WTC11 (cell line): ENCODE measurements around the gene FXYD3. TPM values are rescaled to one million over a fixed set of nuclear protein-coding genes. Genes with fewer than 3 reads are reported as not detected.

ENCODE experiments used
- ATF2 ChIP-seq: sonication (generic); formaldehyde crosslinking; IDR thresholded peaks from 2 replicates; pipeline ENCODE4 v1.8.1; 2022; ENCODE audit warnings: low read depth, missing genetic modification reagents, borderline replicate concordance
- CTCF ChIP-seq: fragments of 200-600 bp; IDR thresholded peaks from 2 replicates; pipeline ENCODE4 v1.8.0; 2022; ENCODE audit warnings: antibody characterized with exemption
- ELF4 ChIP-seq: sonication (generic); formaldehyde crosslinking; IDR thresholded peaks from 2 replicates; pipeline ENCODE4 v1.8.1; 2022; ENCODE audit warnings: low read depth, mild to moderate bottlenecking, moderate library complexity, missing genetic modification reagents
- IRF1 ChIP-seq: sonication (generic); formaldehyde crosslinking; IDR thresholded peaks from 2 replicates; pipeline ENCODE4 v1.8.0; 2023; ENCODE audit warnings: missing genetic modification reagents
- MAX ChIP-seq: sonication (generic); formaldehyde crosslinking; IDR thresholded peaks from 2 replicates; pipeline ENCODE4 v1.8.0; 2022; ENCODE audit warnings: mild to moderate bottlenecking, missing genetic modification reagents
- MLX ChIP-seq: sonication (generic); formaldehyde crosslinking; IDR thresholded peaks from 2 replicates; pipeline ENCODE4 v1.8.1; 2023; ENCODE audit warnings: mild to moderate bottlenecking, missing genetic modification reagents, moderate library complexity
- MXD4 ChIP-seq: fragments of 250-450 bp; sonication (Bioruptor Pico); IDR thresholded peaks from 2 replicates; pipeline ENCODE4 v1.8.0; 2021; ENCODE audit warnings: mild to moderate bottlenecking, moderate library complexity, borderline replicate concordance
- NFATC4 ChIP-seq: fragments of 250-450 bp; sonication (Bioruptor Pico); IDR thresholded peaks from 2 replicates; pipeline ENCODE4 v1.9.0; 2021; ENCODE audit warnings: mild to moderate bottlenecking
- TEAD4 ChIP-seq: sonication (generic); formaldehyde crosslinking; IDR thresholded peaks from 2 replicates; pipeline ENCODE4 v1.8.0; 2022; ENCODE audit warnings: mild to moderate bottlenecking, missing genetic modification reagents
- ZNF425 ChIP-seq: fragments of 250-450 bp; sonication (Bioruptor Pico); conservative IDR thresholded peaks from 2 replicates; pipeline ENCODE4 v1.9.0; 2021; ENCODE audit warnings: mild to moderate bottlenecking
- ZNF532 ChIP-seq: fragments of 250-450 bp; sonication (Bioruptor Pico); IDR thresholded peaks from 2 replicates; pipeline ENCODE4 v1.9.0; 2021; ENCODE audit warnings: mild to moderate bottlenecking, borderline replicate concordance
- ZNF671 ChIP-seq: fragments of 250-450 bp; sonication (Bioruptor Pico); IDR thresholded peaks from 2 replicates; pipeline ENCODE4 v1.8.0; 2021; ENCODE audit warnings: mild to moderate bottlenecking
- total RNA-seq: library from RNA; stranded (reverse); gene quantifications from 3 replicates; pipeline ENCODE4 v1.2.3, GENCODE V29; 2021

FXYD3 gene
- total RNA-seq, 1 experiment from 2014 or later = 1.8 TPM

GRCh38 chr19:35074426-35075201 lies 41.0 kb upstream of the FXYD3 start (continued):
- TF ChIP-seq ATF2 (CRISPR knock-in tag) (no peak), MAX (no peak), MLX (CRISPR knock-in tag) (no peak), CTCF (no peak), ELF4 (CRISPR knock-in tag) (no peak), NFATC4 (CRISPR knock-in tag) (no peak), ZNF671 (no peak), IRF1 (CRISPR knock-in tag) (no peak), ZNF425 (CRISPR knock-in tag) (no peak), ZNF532 (CRISPR knock-in tag) (no peak), MXD4 (CRISPR knock-in tag) (no peak), TEAD4 (CRISPR knock-in tag) (no peak)
